Esophagus muscularis mucosa (tissue), 4 donors: ENCODE results near the gene ART3. TPM values are rescaled to one million over a fixed set of nuclear protein-coding genes. Genes with fewer than 3 reads are reported as not detected.

ENCODE experiments used
- DNase-seq: peaks from one replicate; pipeline ENCODE4 v3.0.0-alpha.2; 2017; ENCODE audit errors: extremely low spot score
- H3K27ac ChIP-seq, 4 donors: fragments of 200-600 bp; sonication (generic); replicated peaks in 1 of 4; 1 replicate in 3 of 4; 2 replicates in 1 of 4; pipeline ENCODE4 v1.5.1; 2016 to 2019; ENCODE audit warnings: mild to moderate bottlenecking in 1 of 4
- H3K27me3 ChIP-seq, 4 donors: fragments of 200-600 bp; sonication (generic); one replicate each; pipeline versions ENCODE4 v1.5.1 to v1.6.0; 2016 to 2019
- H3K36me3 ChIP-seq, 4 donors: fragments of 200-600 bp; sonication (generic); one replicate each; pipeline ENCODE4 v1.5.1; 2016 to 2019
- H3K4me1 ChIP-seq, 4 donors: fragments of 200-600 bp; sonication (generic); one replicate each; pipeline ENCODE4 v1.5.1; 2016 to 2019
- H3K4me3 ChIP-seq, 4 donors: fragments of 200-600 bp; sonication (generic); 1 replicate in 2 of 4; 2 replicates in 2 of 4; pipeline ENCODE4 v1.5.1; 2016 to 2019; ENCODE audit warnings: mild to moderate bottlenecking in 4 of 4, moderate library complexity in 1 of 4
- H3K9me3 ChIP-seq, 4 donors: fragments of 200-600 bp; sonication (generic); 1 replicate in 3 of 4; 2 replicates in 1 of 4; pipeline ENCODE4 v1.5.1; 2016 to 2019
- CTCF ChIP-seq, 3 experiments: fragments of 200-600 bp in 2 of 3; fragments of 450-650 bp in 1 of 3; sonication (generic) in 2 of 3; IDR thresholded peaks; one replicate each; pipeline ENCODE4 v1.5.1; 2017 to 2019; ENCODE audit warnings: antibody characterized with exemption in 3 of 3, mild to moderate bottlenecking in 2 of 3, moderate library complexity in 1 of 3
- EP300 ChIP-seq: sonication (generic); formaldehyde crosslinking; IDR thresholded peaks from one replicate; pipeline ENCODE4 v1.6.1; 2017; ENCODE audit warnings: antibody characterized with exemption
- POLR2A ChIP-seq: fragments of 450-650 bp; IDR thresholded peaks from one replicate; pipeline ENCODE4 v1.6.1; 2017; ENCODE audit warnings: antibody characterized with exemption, moderate library complexity, mild to moderate bottlenecking, low read depth
- POLR2AphosphoS5 ChIP-seq, 2 donors: sonication (generic); formaldehyde crosslinking; IDR thresholded peaks; one replicate each; pipeline ENCODE4 v1.6.1; 2017; ENCODE audit warnings: antibody characterized with exemption in 2 of 2
- WGBS: methylation state at CpG from one replicate; pipeline ENCODE4 v1.1.5; 2018; 5-methylcytosine and 5-hydroxymethylcytosine counted together
- intact Hi-C: fragments of 100-400 bp; cut with DNase I; formaldehyde crosslinking; loops from one replicate; pipeline ENCODE4 v1.15.1; 2023
- total RNA-seq, 4 donors: library from RNA; depleted of rRNA; stranded (reverse); fragments of >200 nt; gene quantifications; one replicate each; pipeline versions ENCODE4 v1.1.0 to v1.2.1, GENCODE V29; 2016

The ART3 gene
- total RNA-seq, 4 donors from 2014 or later = 5.8 to 17.8 (median 8.9) TPM

DNA sequence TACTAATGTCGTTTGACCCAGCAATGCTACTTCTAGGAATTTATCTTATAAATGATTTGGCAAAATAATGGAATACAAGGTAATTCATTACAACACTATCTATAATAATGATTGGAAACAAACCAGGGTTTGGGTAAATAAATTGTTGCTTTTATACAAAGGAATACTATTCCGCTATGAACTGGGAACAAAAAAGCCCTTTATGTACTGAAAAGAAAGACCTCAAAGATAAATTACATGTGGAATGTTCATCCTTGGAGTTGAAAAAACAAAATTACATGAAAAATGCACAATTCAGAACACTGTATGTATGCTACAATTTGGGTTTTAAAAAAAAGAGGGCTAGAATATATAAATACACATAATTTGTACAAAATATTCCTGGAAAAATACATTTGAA, 78.8 kb downstream of the ART3 start:
- H3K27ac ChIP-seq = no peak overlapping the region
- H3K4me1 ChIP-seq = peaks cover 0 to 22% (median 15%) of the 10 kb centered on the region in 4 donors
- no peak for DNase-seq
- H3K4me3 ChIP-seq = no peak overlapping the region
- H3K36me3 ChIP-seq = peaks cover 0 to 5% (median 4%) of the 10 kb centered on the region in 4 donors
- TF ChIP-seq CTCF (IDR thresholded peaks at IDR 0.05) (no peak), POLR2A (no peak), EP300 (no peak), POLR2AphosphoS5 (IDR thresholded peaks at IDR 0.05) (no peak)
- no peaks in the 10 kb centered on the region for H3K9me3 ChIP-seq
- WGBS = 94% methylated on average over 2 of the region's 2 CpGs
- no peaks in the 10 kb centered on the region for H3K27me3 ChIP-seq
- intact Hi-C loops = no loop called here

GRCh38 chr4:76155979-76156378, 81.5 kb downstream of the ART3 start:
- TF ChIP-seq CTCF (IDR thresholded peaks at IDR 0.05) (no peak), EP300 (no peak), POLR2A (no peak), POLR2AphosphoS5 (IDR thresholded peaks at IDR 0.05) (no peak)

DNA sequence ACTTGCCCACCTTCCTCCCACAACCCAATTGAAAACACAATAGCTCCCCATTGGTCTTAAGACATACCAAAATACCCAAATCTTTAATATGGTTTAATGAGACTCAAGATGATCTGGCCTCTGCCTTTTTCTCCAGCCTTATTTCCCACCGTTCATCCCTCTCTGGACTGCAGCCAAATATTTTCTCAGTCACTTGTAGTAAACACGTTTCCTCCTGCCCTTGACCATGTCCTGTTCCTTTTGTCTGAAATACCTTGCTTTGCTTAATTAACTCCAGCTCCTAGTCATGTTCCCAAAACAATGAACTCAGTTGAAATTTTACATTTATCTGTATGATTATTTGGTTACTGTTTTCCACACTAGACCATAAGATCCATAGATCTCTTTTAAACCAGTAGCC, 82.1 kb downstream of the ART3 start:
- DNase-seq = no peak
- Histone ChIP-seq H3K27me3 (no peaks in the 10 kb centered on the region), H3K36me3 (peaks cover 11 to 37% (median 34%) of the 10 kb centered on the region in 4 donors), H3K9me3 (no peaks in the 10 kb centered on the region), H3K4me1 (peaks cover 0 to 9% (median 3%) of the 10 kb centered on the region in 4 donors), H3K4me3 (no peak overlapping the region), H3K27ac (no peak overlapping the region)
- intact Hi-C loops = no loop called here
- TF ChIP-seq CTCF (IDR thresholded peaks at IDR 0.05) = no peak
- no peak for TF ChIP-seq POLR2AphosphoS5 (IDR thresholded peaks at IDR 0.05)
- no peak for TF ChIP-seq EP300
- no peak for TF ChIP-seq POLR2A
- WGBS = 8% methylated on average over 2 of the region's 2 CpGs

More at GRCh38 chr4:76155979-76156378, 81.5 kb downstream of the ART3 start:
- no peak for DNase-seq
- Histone ChIP-seq H3K36me3 (peaks cover 4 to 31% (median 27%) of the 10 kb centered on the region in 4 donors), H3K27ac (no peak overlapping the region), H3K4me1 (peaks cover 0 to 9% (median 3%) of the 10 kb centered on the region in 4 donors), H3K9me3 (no peaks in the 10 kb centered on the region), H3K27me3 (no peaks in the 10 kb centered on the region), H3K4me3 (no peak overlapping the region)
- 76% methylated on average over 3 of the region's 3 CpGs for WGBS
- intact Hi-C loops = no loop called here

DNA sequence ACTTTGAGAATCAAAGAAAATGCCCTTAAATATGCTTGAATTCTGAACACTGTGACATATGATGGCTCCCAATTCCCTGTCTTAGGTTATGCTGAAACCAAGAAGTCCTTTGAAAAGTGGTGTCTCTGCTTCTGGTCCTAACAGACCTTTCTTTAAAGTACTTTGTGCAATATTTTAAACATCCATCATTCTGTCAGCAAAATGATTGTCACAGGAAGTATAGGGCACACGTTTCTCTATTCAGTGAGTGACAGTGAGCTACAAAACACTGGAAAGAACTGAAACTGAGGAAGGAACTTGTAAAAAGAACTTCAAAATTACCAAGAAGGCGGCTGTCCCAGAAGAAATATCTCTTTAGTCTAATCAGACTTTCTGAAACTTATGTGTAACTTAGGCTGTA, 85.8 kb downstream of the ART3 start:
- Histone ChIP-seq H3K4me1 (peaks cover 0 to 9% (median 3%) of the 10 kb centered on the region in 4 donors), H3K36me3 (peaks cover 39 to 74% (median 68%) of the 10 kb centered on the region in 4 donors), H3K4me3 (no peak overlapping the region), H3K27me3 (no peaks in the 10 kb centered on the region), H3K9me3 (no peaks in the 10 kb centered on the region), H3K27ac (no peak overlapping the region)
- intact Hi-C loops = no loop called here
- no peak for DNase-seq
- TF ChIP-seq EP300 = no peak
- TF ChIP-seq POLR2AphosphoS5 (IDR thresholded peaks at IDR 0.05) = no peak
- TF ChIP-seq POLR2A = no peak
- no peak for TF ChIP-seq CTCF (IDR thresholded peaks at IDR 0.05)
- WGBS = 59% methylated on average over 2 of the region's 2 CpGs

Other genes with a start within 250 kb of the ART3 start
- not detected for gene PPEF2, start 172.3 kb upstream of the ART3 start, total RNA-seq
- 10 to 100 TPM; 20.7 to 55.7 (median 26.6) TPM for gene NAAA, start 133.7 kb upstream of the ART3 start, total RNA-seq
- 10 to 100 TPM; 30.6 to 38.2 (median 35.7) TPM for gene SDAD1, start 83.8 kb upstream of the ART3 start, total RNA-seq
- under 1 TPM in 3 of 4 donors, not detected in 1; 0.11 to 0.17 (median 0.13) TPM for gene CXCL9, start 67.2 kb upstream of the ART3 start, total RNA-seq
- under 1 TPM in 1 of 4 donors, not detected in 3; 0.50 TPM for gene CXCL10, start 51.2 kb upstream of the ART3 start, total RNA-seq
- not detected for gene CXCL11, start 38.6 kb upstream of the ART3 start, total RNA-seq
- gene NUP54, start 73.7 kb downstream of the ART3 start, total RNA-seq = 10 to 100 TPM; 29.6 to 44.4 (median 39.3) TPM
- gene SCARB2, start 139.1 kb downstream of the ART3 start, total RNA-seq = 100 to 1,000 TPM in 2 of 4 donors, 10 to 100 TPM in 2; 89.3 to 118 (median 106) TPM
- 1 to 10 TPM; 2.0 to 2.2 (median 2.1) TPM for gene FAM47E, start 177.0 kb downstream of the ART3 start, total RNA-seq
- 10 to 100 TPM; 14.8 to 30.2 (median 17.7) TPM for gene STBD1, start 232.0 kb downstream of the ART3 start, total RNA-seq